HG03378 (cell line): Measurements from ENCODE around the gene CFD.
"Not testable (repeated sequence)": the region's sequence is repeated elsewhere in the genome, so short reads cannot be mapped to it uniquely, and the experiment has no call there.

ENCODE experiments used
- ATAC-seq: cut with Tn5 transposase; IDR thresholded peaks from one replicate; pipeline ENCODE4 v1.9.1; 2021; ENCODE audit warnings: mild to moderate bottlenecking, moderate library complexity; ENCODE audit not compliant: unreplicated experiment

Gene CFD

GRCh38 chr19:825897-826644 is 33.4 kb upstream of the CFD start:
- ATAC-seq: no peak

- no peak for ATAC-seq
These were observed 32.2 kb upstream of the CFD start for GRCh38 chr19:827314-827709.

- no peak for ATAC-seq
These were observed 31.6 kb upstream of the CFD start, which contains the start of gene AZU1 for GRCh38 chr19:827710-828321. AZU1 (plus strand) TSS chr19:827837; CDS start chr19:827847, 10 bp downstream.

GRCh38 chr19:829129-829758 is 30.2 kb upstream of the CFD start:
- no peak for ATAC-seq

- no peak for ATAC-seq
These were observed 27.8 kb upstream of the CFD start for GRCh38 chr19:831407-832369.

- no peak for ATAC-seq
These were observed 25.2 kb upstream of the CFD start for GRCh38 chr19:834216-834615.

- no peak for ATAC-seq
These were observed 24.2 kb upstream of the CFD start for GRCh38 chr19:835210-835810.

- no peak for ATAC-seq
These were observed 18.8 kb upstream of the CFD start, which contains the start of gene PRTN3 for GRCh38 chr19:840519-841206. PRTN3 (plus strand) TSS chr19:840999; CDS start chr19:841009, 10 bp downstream.

- not testable (repeated sequence) for ATAC-seq
These were observed 16.7 kb upstream of the CFD start for GRCh38 chr19:842802-843179.

GRCh38 chr19:843180-843835 is 16.2 kb upstream of the CFD start:
- ATAC-seq: no peak

- no peak for ATAC-seq
These were observed 15.5 kb upstream of the CFD start for GRCh38 chr19:843836-844545.

- ATAC-seq: no peak
These were observed 14.9 kb upstream of the CFD start for GRCh38 chr19:844546-844971.

GRCh38 chr19:845707-846521 is 13.6 kb upstream of the CFD start:
- ATAC-seq: no peak

GRCh38 chr19:848386-848921 is 11.0 kb upstream of the CFD start:
- ATAC-seq: no peak

GRCh38 chr19:849195-849594 is 10.3 kb upstream of the CFD start:
- not testable (repeated sequence) for ATAC-seq

GRCh38 chr19:850221-850978 is 9.1 kb upstream of the CFD start:
- ATAC-seq: no peak

GRCh38 chr19:850979-851335 is 8.5 kb upstream of the CFD start:
- no peak for ATAC-seq
